ENCODE measurements around the gene CCDC167.

GRCh38 chr6:37506479-37506878 lies 6.8 kb upstream of the CCDC167 start:
- TF ChIP-seq POLR2A (IDR thresholded peaks at IDR 0.05), result no peak
- TF ChIP-seq, protein P1, sequence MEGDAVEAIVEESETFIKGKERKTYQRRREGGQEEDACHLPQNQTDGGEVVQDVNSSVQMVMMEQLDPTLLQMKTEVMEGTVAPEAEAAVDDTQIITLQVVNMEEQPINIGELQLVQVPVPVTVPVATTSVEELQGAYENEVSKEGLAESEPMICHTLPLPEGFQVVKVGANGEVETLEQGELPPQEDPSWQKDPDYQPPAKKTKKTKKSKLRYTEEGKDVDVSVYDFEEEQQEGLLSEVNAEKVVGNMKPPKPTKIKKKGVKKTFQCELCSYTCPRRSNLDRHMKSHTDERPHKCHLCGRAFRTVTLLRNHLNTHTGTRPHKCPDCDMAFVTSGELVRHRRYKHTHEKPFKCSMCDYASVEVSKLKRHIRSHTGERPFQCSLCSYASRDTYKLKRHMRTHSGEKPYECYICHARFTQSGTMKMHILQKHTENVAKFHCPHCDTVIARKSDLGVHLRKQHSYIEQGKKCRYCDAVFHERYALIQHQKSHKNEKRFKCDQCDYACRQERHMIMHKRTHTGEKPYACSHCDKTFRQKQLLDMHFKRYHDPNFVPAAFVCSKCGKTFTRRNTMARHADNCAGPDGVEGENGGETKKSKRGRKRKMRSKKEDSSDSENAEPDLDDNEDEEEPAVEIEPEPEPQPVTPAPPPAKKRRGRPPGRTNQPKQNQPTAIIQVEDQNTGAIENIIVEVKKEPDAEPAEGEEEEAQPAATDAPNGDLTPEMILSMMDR (IDR thresholded peaks at IDR 0.05), result no peak

Data from uterus (tissue), 2 donors.